HEK293T (cell line): ENCODE results near the gene TSPYL2.

ENCODE experiments used
- ARNT ChIP-seq: fragments of 450-650 bp; IDR thresholded peaks from 2 replicates; pipeline ENCODE4 v1.6.1; 2017; ENCODE audit warnings: mild to moderate bottlenecking
- BHLHE40 ChIP-seq: fragments of 450-650 bp; IDR thresholded peaks from 2 replicates; pipeline ENCODE4 v1.6.1; 2016; ENCODE audit warnings: mild to moderate bottlenecking, moderate library complexity, borderline replicate concordance
- ELF4 ChIP-seq: fragments of 450-650 bp; IDR thresholded peaks from 2 replicates; pipeline ENCODE4 v1.6.1; 2017; ENCODE audit warnings: antibody characterized with exemption
- FOXK2 ChIP-seq: fragments of 450-650 bp; IDR thresholded peaks from 2 replicates; pipeline ENCODE4 v1.6.1; 2016; ENCODE audit warnings: mild to moderate bottlenecking
- FOXM1 ChIP-seq: fragments of 450-650 bp; IDR thresholded peaks from 2 replicates; pipeline ENCODE4 v1.6.1; 2017; ENCODE audit warnings: mild to moderate bottlenecking, borderline replicate concordance
- L3MBTL2 ChIP-seq: fragments of 450-650 bp; conservative IDR thresholded peaks from 2 replicates; pipeline ENCODE4 v1.6.1; 2016; ENCODE audit warnings: mild to moderate bottlenecking
- SP1 ChIP-seq: fragments of 450-650 bp; IDR thresholded peaks from 2 replicates; pipeline ENCODE4 v1.6.1; 2017
- SUZ12 ChIP-seq: fragments of 450-650 bp; IDR thresholded peaks from 2 replicates; pipeline ENCODE4 v1.6.1; 2016; ENCODE audit warnings: mild to moderate bottlenecking
- ZNF384 ChIP-seq: fragments of 450-650 bp; IDR thresholded peaks from 2 replicates; pipeline ENCODE4 v1.6.1; 2016
- TF ChIP-seq, protein P1 (sequence below): fragments of 450-650 bp; IDR thresholded peaks from 2 replicates; pipeline ENCODE4 v1.6.1; 2016

- TF ChIP-seq ELF4 (no peak), ZNF384 (no peak), L3MBTL2 (no peak), BHLHE40 (no peak), SP1 (no peak), SUZ12 (no peak), FOXK2 (no peak), ARNT (no peak), FOXM1 (no peak)
- TF ChIP-seq, protein P1, sequence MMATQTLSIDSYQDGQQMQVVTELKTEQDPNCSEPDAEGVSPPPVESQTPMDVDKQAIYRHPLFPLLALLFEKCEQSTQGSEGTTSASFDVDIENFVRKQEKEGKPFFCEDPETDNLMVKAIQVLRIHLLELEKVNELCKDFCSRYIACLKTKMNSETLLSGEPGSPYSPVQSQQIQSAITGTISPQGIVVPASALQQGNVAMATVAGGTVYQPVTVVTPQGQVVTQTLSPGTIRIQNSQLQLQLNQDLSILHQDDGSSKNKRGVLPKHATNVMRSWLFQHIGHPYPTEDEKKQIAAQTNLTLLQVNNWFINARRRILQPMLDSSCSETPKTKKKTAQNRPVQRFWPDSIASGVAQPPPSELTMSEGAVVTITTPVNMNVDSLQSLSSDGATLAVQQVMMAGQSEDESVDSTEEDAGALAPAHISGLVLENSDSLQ, result no peak
Observed at GRCh38 chrX:53039236-53039635, 42.9 kb upstream of the TSPYL2 start.
